LNCAP (cell line): Measurements from ENCODE around the gene FGGY.

Experiments
- CTCF ChIP-seq: fragments of 450-650 bp; IDR thresholded peaks from 2 replicates; pipeline ENCODE4 v1.5.1; 2017; ENCODE audit warnings: mild to moderate bottlenecking

FGGY gene

GRCh38 chr1:59666106-59666505 lies 369.2 kb downstream of the FGGY start:
- no peak for TF ChIP-seq CTCF

- TF ChIP-seq CTCF: no peak
Observed at GRCh38 chr1:59667020-59667419, 370.1 kb downstream of the FGGY start.

GRCh38 chr1:59669752-59670312 lies 372.9 kb downstream of the FGGY start:
- no peak for TF ChIP-seq CTCF

GRCh38 chr1:59670662-59671061 lies 373.8 kb downstream of the FGGY start:
- no peak for TF ChIP-seq CTCF

GRCh38 chr1:59671066-59671952 lies 374.4 kb downstream of the FGGY start:
- no peak for TF ChIP-seq CTCF

GRCh38 chr1:59671953-59672305 lies 375.0 kb downstream of the FGGY start:
- no peak for TF ChIP-seq CTCF

DNA sequence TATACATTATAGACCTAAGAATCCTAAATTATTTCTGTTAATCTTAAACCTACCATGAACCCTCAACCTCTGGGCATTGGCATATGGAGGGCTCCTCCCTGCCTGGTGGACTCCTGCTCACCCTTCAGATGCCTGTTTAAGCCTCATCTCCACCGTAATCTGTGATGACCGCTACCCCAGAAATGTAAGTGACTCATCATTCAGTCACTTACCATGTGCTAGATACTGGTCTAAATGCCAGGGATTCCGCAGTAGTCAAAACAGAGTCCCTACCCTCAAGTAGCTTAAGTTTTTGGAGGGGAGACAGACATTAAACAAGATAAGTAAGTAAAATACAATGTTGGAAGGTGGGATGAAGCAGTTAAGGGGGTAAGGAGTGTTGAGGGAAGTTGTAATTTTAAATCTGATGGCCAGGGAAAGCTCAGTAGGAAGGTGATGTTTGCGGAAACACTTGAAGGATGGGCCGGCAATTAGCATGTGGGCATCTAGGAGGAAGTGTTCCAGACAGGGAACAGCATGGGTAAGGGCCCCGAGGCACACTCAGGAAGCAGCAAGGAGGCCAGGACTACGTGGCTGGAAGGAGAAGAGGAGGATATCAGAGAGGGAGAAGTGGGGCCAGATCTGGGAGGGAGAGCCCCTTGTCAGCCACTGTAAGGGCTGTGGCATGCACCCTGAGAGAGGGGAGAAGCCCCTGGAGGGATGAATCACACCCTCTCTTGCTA lies 376.1 kb downstream of the FGGY start:
- TF ChIP-seq CTCF: no peak
